GM12864 (cell line): ENCODE results near the gene SLC16A3.

Experiments
- DNase-seq: peaks from one replicate; pipeline ENCODE4 v3.0.0-alpha.2; 2011; ENCODE audit warnings: low read depth
- H3K4me3 ChIP-seq: 2 replicates; pipeline ENCODE4 v1.5.1; 2011; ENCODE audit warnings: mild to moderate bottlenecking, low read depth, low read length, control low read depth
- CTCF ChIP-seq: IDR thresholded peaks from 2 replicates; pipeline ENCODE4 v1.5.1; 2011; ENCODE audit warnings: low read depth, mild to moderate bottlenecking, moderate library complexity, low read length, control low read depth, inconsistent platforms; ENCODE audit errors: missing control alignments

The SLC16A3 gene

GRCh38 chr17:82228842-82229697, at the start of gene SLC16A3:
Gene SLC16A3, plus strand, starts transcription at chr17:82229042. Its CDS starts 6,967 bp downstream, at chr17:82236009.
- TF ChIP-seq CTCF: no peak
- DNase-seq: no peak
- peak within 1 kb of the TSS; percentile 94 for H3K4me3 ChIP-seq

GRCh38 chr17:82179412-82179811, 49.4 kb upstream of the SLC16A3 start:
- DNase-seq: no peak
- H3K4me3 ChIP-seq: no peak overlapping the region
- TF ChIP-seq CTCF: no peak

GRCh38 chr17:82179946-82180475, 48.8 kb upstream of the SLC16A3 start:
- DNase-seq: no peak
- no peak for TF ChIP-seq CTCF

GRCh38 chr17:82180776-82181528, 47.9 kb upstream of the SLC16A3 start:
- DNase-seq: no peak
- no peak for TF ChIP-seq CTCF
- no peak overlapping the region for H3K4me3 ChIP-seq

More at GRCh38 chr17:82179946-82180475, 48.8 kb upstream of the SLC16A3 start:
- H3K4me3 ChIP-seq: no peak overlapping the region

- no peak overlapping the region for H3K4me3 ChIP-seq
- DNase-seq: no peak
- TF ChIP-seq CTCF: no peak
Measured at GRCh38 chr17:82184761-82185160, 44.1 kb upstream of the SLC16A3 start.

GRCh38 chr17:82186221-82186620, 42.6 kb upstream of the SLC16A3 start:
- H3K4me3 ChIP-seq: no peak overlapping the region
- no peak for TF ChIP-seq CTCF
- DNase-seq: no peak
